A549 (cell line): ENCODE results near the gene PKN1. TPM values are rescaled to one million over a fixed set of nuclear protein-coding genes. Genes with fewer than 3 reads are reported as not detected.

ENCODE experiments used
- ATAC-seq, 2 experiments: fragments of 200-7000 bp in 1 of 2; fragments of >200 bp in 1 of 2; cut with Nextera tagmentation in 1 of 2; cut with Tn5 transposase in 1 of 2; 3 replicates each; pipeline versions ENCODE4 v1.8.0 to v1.9.1; 2018 to 2020; ENCODE audit warnings: mild to moderate bottlenecking in 1 of 2, moderate library complexity in 1 of 2
- CTCF ChIA-PET: fragments of 300-600 bp; sonication (Branson Sonifier 250); formaldehyde crosslinking; extraction: SDS; loops from one replicate; lab custom pipeline; 2021; ENCODE audit warnings: antibody characterized with exemption, inconsistent platforms; lab: Yijun Ruan, JAX
- POLR2A ChIA-PET: fragments of 350-600 bp; formaldehyde crosslinking; extraction: SDS; loops from one replicate; lab custom pipeline; 2021; ENCODE audit warnings: antibody characterized with exemption, inconsistent platforms; lab: Yijun Ruan, JAX
- DNase-seq, 2 experiments: peaks; one replicate each; pipeline versions ENCODE4 v3.0.0 to v3.0.0-alpha.2; 2011 to 2016; ENCODE audit warnings: low read depth in 1 of 2, low spot score in 1 of 2
- FAIRE-seq: peaks from 2 replicates; lab custom pipeline; 2011; peaks lifted over from hg19 to GRCh38; lab: Jason Lieb, UNC
- H3K27ac ChIP-seq, 2 experiments: fragments of >200 bp; sonication (Bioruptor Twin); formaldehyde crosslinking; 3 replicates each; pipeline ENCODE4 v1.5.1; 2016 to 2017
- H3K4me1 ChIP-seq: fragments of >200 bp; sonication (Bioruptor Twin); formaldehyde crosslinking; 3 replicates; pipeline ENCODE4 v1.6.1; 2016
- H3K4me2 ChIP-seq: fragments of >200 bp; sonication (Bioruptor Twin); formaldehyde crosslinking; 3 replicates; pipeline ENCODE4 v1.6.1; 2016
- H3K4me3 ChIP-seq: fragments of >200 bp; sonication (Bioruptor Twin); formaldehyde crosslinking; 3 replicates; pipeline ENCODE4 v1.5.1; 2016
- H3K9me3 ChIP-seq: fragments of >200 bp; sonication (Bioruptor Twin); formaldehyde crosslinking; 3 replicates; pipeline ENCODE4 v1.6.1; 2016
- ATOH8 ChIP-seq: fragments of 250-450 bp; sonication (Bioruptor Pico); IDR thresholded peaks from 2 replicates; pipeline ENCODE4 v1.5.0; 2020; ENCODE audit warnings: low read depth, mild to moderate bottlenecking, moderate library complexity
- BCL3 ChIP-seq: fragments of >200 bp; sonication (Bioruptor Twin); formaldehyde crosslinking; IDR thresholded peaks from 3 replicates; pipeline ENCODE4 v1.6.1; 2016
- CBX2 ChIP-seq: fragments of 200-600 bp; sonication (generic); IDR thresholded peaks from 2 replicates; pipeline ENCODE4 v1.6.1; 2016; ENCODE audit warnings: low read depth, mild to moderate bottlenecking, borderline replicate concordance
- CHD4 ChIP-seq: fragments of 200-600 bp; sonication (generic); IDR thresholded peaks from 2 replicates; pipeline ENCODE4 v1.6.1; 2016; ENCODE audit warnings: antibody characterized with exemption, mild to moderate bottlenecking, borderline replicate concordance
- CTCF ChIP-seq: fragments of >200 bp; sonication (Bioruptor Twin); formaldehyde crosslinking; IDR thresholded peaks from 3 replicates; pipeline ENCODE4 v1.5.1; 2016
- ESRRA ChIP-seq: fragments of 150-350 bp; IDR thresholded peaks from 2 replicates; pipeline ENCODE4 v1.6.1; 2014; ENCODE audit warnings: mild to moderate bottlenecking, low read length, borderline replicate concordance
- FOXS1 ChIP-seq: fragments of 250-450 bp; sonication (Bioruptor Pico); IDR thresholded peaks from 2 replicates; pipeline ENCODE4 v1.5.0; 2020; ENCODE audit warnings: mild to moderate bottlenecking, moderate library complexity
- HMGXB4 ChIP-seq: fragments of 250-450 bp; sonication (Bioruptor Pico); IDR thresholded peaks from 2 replicates; pipeline ENCODE4 v1.5.0; 2021; ENCODE audit warnings: mild to moderate bottlenecking, moderate library complexity, borderline replicate concordance
- HOXA7 ChIP-seq: fragments of 250-450 bp; sonication (Bioruptor Pico); IDR thresholded peaks from 2 replicates; pipeline ENCODE4 v1.5.0; 2020; ENCODE audit warnings: mild to moderate bottlenecking, moderate library complexity
- MYC ChIP-seq: IDR thresholded peaks from 2 replicates; pipeline ENCODE4 v1.6.1; 2012; ENCODE audit warnings: mild to moderate bottlenecking, inconsistent platforms, low read length, improper control_type of control experiment, borderline replicate concordance
- NPAS2 ChIP-seq: fragments of 250-450 bp; sonication (Bioruptor Pico); IDR thresholded peaks from 2 replicates; pipeline ENCODE4 v1.8.0; 2022; ENCODE audit warnings: mild to moderate bottlenecking, moderate library complexity, borderline replicate concordance
- NR3C1 ChIP-seq: fragments of >200 bp; sonication (Bioruptor Twin); formaldehyde crosslinking; IDR thresholded peaks from 3 replicates; pipeline ENCODE4 v1.6.1; 2017
- RFX5 ChIP-seq: fragments of 450-650 bp; IDR thresholded peaks from 2 replicates; pipeline ENCODE4 v1.7.1; 2014; ENCODE audit warnings: antibody characterized with exemption, mild to moderate bottlenecking, moderate library complexity
- SMC3 ChIP-seq: fragments of >200 bp; sonication (Bioruptor Twin); formaldehyde crosslinking; IDR thresholded peaks from 3 replicates; pipeline ENCODE4 v1.6.1; 2018; ENCODE audit warnings: inconsistent platforms
- SREBF2 ChIP-seq: fragments of 450-650 bp; IDR thresholded peaks from 2 replicates; pipeline ENCODE4 v1.6.1; 2014; ENCODE audit warnings: mild to moderate bottlenecking, moderate library complexity
- TFCP2L1 ChIP-seq: fragments of 250-450 bp; sonication (Bioruptor Pico); IDR thresholded peaks from 2 replicates; pipeline ENCODE4 v1.5.0; 2021; ENCODE audit warnings: mild to moderate bottlenecking
- ZC3H11A ChIP-seq: fragments of 450-650 bp; IDR thresholded peaks from 2 replicates; pipeline ENCODE4 v1.6.1; 2014; ENCODE audit warnings: antibody characterized with exemption, mild to moderate bottlenecking
- ZSCAN20 ChIP-seq: fragments of 250-450 bp; sonication (Bioruptor Pico); IDR thresholded peaks from 2 replicates; pipeline ENCODE4 v1.8.0; 2022; ENCODE audit warnings: mild to moderate bottlenecking, moderate library complexity
- WGBS: methylation state at CpG from one replicate; pipeline ENCODE4 v1.1.6; 2017; ENCODE audit errors: missing lambda C conversion rate; 5-methylcytosine and 5-hydroxymethylcytosine counted together
- polyA plus RNA-seq, 4 experiments: library from polyadenylated mRNA; depleted of rRNA in 3 of 4; stranded (reverse); fragments of >200 nt; fragmentation: RNase III in 1 of 4; extraction: RNeasy Plus Mini Kit Qiagen cat#74134 plus additional on column Dnase treatment in 1 of 4; gene quantifications; 2 replicates in 3 of 4; 3 replicates in 1 of 4; pipeline ENCODE4 v1.2.3, GENCODE V29; 2011 to 2017
- TF ChIP-seq, protein P1 (sequence below): fragments of 450-650 bp; IDR thresholded peaks from 2 replicates; pipeline ENCODE4 v1.6.1; 2014; ENCODE audit warnings: antibody characterized with exemption

The PKN1 gene
- polyA plus RNA-seq, 2 of the 4 experiments (the other 2 are of a cell fraction): 33.4 to 37.3 TPM

DNA sequence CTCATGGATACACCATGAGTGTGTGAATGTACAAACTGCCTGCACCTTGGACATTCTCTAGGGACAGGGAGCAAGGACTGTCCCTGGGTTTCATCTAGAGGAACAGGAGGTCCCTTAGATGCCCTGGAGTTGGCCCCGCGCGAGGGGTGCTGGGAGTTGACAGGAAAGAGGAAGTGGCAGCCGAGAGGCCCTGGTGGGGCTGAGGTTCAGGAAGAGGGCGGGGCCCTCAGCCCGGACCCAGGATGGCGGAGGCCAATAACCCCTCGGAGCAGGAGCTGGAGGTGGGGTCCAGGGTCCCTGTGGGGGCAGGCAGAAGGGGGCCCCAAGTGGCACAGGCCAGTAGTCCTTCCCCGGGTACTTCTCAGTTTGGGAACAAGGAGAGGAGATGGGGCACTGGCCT lies 6.9 kb downstream of the PKN1 start:
- Histone ChIP-seq H3K27ac (no peak overlapping the region), H3K9me3 (no peaks in the 10 kb centered on the region), H3K4me2 (no peak overlapping the region), H3K4me3 (no peak overlapping the region), H3K4me1 (peaks cover 4% of the 10 kb centered on the region; the same call in 1 of the 3 replicates)
- TF ChIP-seq CTCF (no peak), FOXS1 (no peak), SREBF2 (no peak), HOXA7 (CRISPR knock-in tag) (no peak), ZC3H11A (no peak), NPAS2 (CRISPR knock-in tag) (no peak), HMGXB4 (CRISPR knock-in tag) (no peak), ZSCAN20 (CRISPR knock-in tag) (no peak), NR3C1 (no peak)
- ChIA-PET CTCF (interaction anchor here (0.5 kb wide), 1 partner anchor 91 kb away, joined by 3 read pairs; no protein-coding TSS in a partner anchor), POLR2A (no interaction called here)
- FAIRE-seq: no peak
- 87% methylated on average over 5 of the region's 9 CpGs for WGBS
- DNase-seq: no peak
- no peak for ATAC-seq

- WGBS: 97% methylated on average over 9 of the region's 34 CpGs
- Histone ChIP-seq H3K4me1 (no peaks in the 10 kb centered on the region), H3K4me2 (no peak overlapping the region), H3K9me3 (no peaks in the 10 kb centered on the region), H3K4me3 (no peak overlapping the region), H3K27ac (no peak overlapping the region)
- DNase-seq: no peak
- no peak for ATAC-seq
- ChIA-PET POLR2A (no interaction called here), CTCF (interaction anchor here (0.6 to 2.7 kb wide), 7 partner anchors 24 to 81 kb away, joined by 3 to 7 read pairs (median 3); no protein-coding TSS in a partner anchor)
- no peak for TF ChIP-seq NR3C1
- TF ChIP-seq ESRRA: no peak
- no peak for TF ChIP-seq RFX5
- TF ChIP-seq BCL3: no peak
- no peak for TF ChIP-seq CBX2
- no peak for TF ChIP-seq HOXA7 (CRISPR knock-in tag)
- TF ChIP-seq ATOH8: no peak
- no peak for TF ChIP-seq MYC
- TF ChIP-seq SMC3: no peak
- TF ChIP-seq, protein P1, sequence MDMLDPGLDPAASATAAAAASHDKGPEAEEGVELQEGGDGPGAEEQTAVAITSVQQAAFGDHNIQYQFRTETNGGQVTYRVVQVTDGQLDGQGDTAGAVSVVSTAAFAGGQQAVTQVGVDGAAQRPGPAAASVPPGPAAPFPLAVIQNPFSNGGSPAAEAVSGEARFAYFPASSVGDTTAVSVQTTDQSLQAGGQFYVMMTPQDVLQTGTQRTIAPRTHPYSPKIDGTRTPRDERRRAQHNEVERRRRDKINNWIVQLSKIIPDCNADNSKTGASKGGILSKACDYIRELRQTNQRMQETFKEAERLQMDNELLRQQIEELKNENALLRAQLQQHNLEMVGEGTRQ: no peak
- no peak for TF ChIP-seq TFCP2L1
- no peak for TF ChIP-seq CHD4
- no peak for FAIRE-seq
Measured at GRCh38 chr19:14441041-14441938, 8.2 kb downstream of the PKN1 start.
